Hematopoietic multipotent progenitor cell treated with erythropoietin and hydrocortisone succinate and interleukin-3 and kit ligand, for 6 days (in vitro differentiated cells): Measurements from ENCODE around the gene ITGB5.
A peak's percentile ranks its signal among the peaks of the same experiment; 100 is the strongest.

Experiments
- DNase-seq: peaks from one replicate; pipeline ENCODE4 v3.0.0-alpha.2; 2015

The ITGB5 gene

DNA sequence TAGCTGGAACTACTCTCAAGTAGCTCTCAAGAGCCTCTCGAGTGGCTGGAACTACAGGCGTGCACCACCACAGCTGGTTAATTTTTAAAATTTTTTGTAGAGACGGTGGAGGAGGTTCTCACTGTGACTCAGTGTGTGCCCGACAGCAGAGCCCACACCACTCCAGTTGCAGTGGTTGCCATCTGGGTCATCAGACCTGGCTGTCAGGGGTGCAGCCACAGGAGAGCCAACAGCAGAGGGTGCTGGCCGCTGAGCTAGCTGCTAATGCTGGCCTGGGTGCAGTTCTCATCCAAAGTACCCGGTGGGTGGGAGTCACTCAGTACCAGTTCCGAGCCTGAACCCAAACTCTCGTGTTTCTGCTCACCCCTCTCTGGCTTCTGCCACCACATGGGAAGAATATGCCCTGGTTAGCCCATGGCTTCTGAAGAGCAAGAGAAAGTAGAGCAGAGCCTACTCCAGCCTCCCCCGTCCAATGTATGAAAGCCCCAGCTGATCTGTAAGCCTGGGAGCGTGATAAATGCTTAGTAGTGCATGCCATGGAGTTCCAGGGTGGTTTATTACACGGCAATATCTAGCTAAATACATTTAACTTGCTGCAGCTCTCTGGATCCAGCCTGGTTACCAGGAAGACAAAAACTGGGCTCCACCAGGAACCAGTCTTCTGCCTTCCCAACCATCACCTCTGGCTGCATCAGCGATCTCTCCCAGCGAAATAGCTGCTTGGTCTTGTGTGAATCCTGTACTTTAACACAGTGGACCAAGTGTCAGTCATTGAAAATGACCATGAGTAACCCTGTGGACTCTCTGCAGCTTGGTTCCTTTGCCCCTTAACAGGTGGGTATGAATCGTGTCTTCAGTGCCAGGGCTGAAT lies 139.8 kb downstream of the ITGB5 start:
- no peak for DNase-seq

DNA sequence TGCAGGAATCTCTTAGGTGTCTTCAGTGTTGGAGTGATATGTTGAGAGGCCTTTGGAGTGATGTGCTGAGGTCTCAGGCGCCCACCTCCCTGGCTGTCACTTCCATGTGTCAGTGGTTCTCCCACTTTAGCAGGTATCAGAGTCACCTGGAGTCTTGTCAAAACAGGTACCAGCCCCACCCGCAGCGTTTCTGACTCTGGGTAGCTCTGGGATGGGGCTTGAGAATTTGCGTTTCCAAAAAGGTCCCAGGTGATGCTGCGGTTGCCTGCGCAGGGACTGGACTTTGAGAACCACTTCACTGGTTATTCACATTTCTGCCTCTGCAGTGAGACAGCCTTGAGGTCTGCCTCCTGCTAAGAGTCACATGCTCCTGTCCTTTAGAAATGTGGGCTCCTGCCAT lies 141.4 kb downstream of the ITGB5 start:
- DNase-seq, result no peak

DNA sequence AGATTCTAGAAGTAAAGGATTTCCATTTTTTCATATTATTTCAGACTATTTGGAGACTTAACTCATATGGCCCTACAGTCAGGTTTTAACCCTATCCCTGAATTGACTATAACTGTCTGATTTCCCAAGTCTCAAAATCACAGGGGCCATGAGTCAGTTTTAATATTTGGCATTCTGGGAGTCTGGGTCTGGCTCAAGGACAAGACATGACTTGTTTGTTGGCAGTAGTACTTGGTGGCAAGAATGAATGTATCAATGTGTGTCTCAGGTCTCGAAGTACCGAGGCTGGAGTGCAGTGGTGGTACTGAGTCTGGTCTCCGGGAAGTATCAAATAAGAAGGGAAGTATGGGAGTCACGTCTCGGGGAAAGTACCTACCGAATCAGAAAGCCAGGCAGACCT lies 146.1 kb downstream of the ITGB5 start:
- no peak for DNase-seq

DNA sequence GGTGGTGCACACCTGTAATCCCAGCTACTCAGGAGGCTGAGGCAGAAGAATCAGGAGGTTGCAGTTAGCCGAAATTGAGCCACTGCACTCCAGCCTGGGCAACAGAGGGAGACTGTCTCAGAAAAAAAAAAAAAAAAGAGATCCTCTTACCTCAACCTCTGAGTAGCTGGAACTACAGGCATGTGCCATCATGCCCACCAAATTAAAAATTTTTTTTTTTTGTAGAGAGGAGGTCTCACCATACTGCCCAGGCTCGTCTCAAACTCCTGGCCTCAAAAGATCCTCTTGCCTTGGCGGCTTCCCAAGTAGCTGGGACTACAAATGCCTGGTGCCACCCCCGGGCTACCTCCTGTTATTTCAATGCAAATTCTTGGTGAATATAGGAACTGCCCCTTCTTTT lies 155.4 kb downstream of the ITGB5 start:
- peak; percentile 25 for DNase-seq

DNA sequence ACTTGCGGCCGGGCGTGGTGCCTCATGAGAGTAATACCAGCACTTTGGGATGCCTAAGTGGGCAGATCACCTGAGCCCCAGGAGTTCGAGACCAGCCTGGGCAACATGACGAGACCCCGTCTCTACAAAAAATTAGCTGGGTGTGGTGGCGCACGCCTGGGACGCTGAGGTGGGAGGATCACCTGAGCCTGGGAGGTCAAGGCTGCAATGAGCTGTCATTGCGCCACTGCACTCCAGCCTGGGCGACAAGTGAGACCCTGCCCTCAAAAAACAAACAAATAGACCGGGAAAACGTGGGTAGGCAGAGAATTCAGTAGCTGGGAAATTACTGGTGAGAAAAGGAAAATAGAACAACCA lies 156.2 kb downstream of the ITGB5 start:
- DNase-seq, result no peak

DNA sequence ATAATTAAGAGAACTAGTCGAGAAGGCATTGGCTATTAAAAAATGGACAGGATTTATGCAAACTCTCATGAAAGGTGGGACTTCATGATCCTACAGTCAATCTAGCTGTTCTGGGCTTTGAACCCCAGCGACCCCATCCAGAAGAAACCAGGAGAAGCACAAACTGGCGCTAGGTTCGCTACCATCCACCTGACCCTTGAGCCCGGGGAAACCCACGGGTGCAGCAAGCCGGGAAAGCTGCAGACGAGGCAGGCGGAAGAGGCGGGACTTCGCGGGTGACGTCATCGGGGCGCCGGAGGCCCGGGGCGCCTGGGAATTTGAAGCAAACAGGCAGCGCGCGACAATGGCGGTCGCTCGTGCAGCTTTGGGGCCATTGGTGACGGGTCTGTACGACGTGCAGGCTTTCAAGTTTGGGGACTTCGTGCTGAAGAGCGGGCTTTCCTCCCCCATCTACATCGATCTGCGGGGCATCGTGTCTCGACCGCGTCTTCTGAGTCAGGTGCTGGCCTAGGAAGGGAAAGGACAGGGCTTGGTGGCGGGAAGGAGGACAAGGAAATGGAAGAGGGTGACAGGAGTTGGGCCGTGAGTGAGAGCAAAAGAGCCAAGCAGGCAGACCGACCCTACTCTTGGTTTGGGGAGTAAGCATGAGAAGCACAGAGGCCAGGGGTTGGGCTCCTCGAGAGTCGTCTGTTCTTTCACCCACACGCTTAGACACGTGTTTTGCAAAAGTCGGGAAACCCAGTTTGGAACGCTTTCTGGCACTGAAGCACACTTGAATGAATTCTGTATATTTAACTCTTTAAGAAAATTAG lies 156.8 kb downstream of the ITGB5 start, which contains the start of gene UMPS:
UMPS (plus strand) TSS at position 324 of the 812 bp plus-strand sequence; CDS start at position 344, 20 bp downstream.
- DNase-seq, result peak; percentile 93

DNA sequence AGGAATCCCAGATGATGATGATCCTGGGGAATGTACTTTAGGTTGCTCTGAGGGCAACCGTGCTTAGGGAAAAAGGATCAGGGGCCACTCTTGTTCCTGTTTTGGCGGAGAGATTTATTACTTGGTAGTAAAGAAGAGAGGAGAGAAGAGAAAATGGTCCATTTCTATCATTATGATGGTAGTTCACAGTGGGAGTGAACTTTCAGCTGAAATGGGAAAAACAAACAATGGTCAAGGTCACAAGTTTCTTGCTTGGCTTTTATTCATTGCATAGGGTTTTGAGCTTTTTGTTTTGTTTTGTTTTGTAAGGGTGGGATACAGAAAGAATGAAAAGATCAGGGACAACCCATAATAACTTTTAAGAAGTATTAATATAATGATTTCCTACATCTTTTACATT lies 164.6 kb downstream of the ITGB5 start:
- DNase-seq, result no peak

DNA sequence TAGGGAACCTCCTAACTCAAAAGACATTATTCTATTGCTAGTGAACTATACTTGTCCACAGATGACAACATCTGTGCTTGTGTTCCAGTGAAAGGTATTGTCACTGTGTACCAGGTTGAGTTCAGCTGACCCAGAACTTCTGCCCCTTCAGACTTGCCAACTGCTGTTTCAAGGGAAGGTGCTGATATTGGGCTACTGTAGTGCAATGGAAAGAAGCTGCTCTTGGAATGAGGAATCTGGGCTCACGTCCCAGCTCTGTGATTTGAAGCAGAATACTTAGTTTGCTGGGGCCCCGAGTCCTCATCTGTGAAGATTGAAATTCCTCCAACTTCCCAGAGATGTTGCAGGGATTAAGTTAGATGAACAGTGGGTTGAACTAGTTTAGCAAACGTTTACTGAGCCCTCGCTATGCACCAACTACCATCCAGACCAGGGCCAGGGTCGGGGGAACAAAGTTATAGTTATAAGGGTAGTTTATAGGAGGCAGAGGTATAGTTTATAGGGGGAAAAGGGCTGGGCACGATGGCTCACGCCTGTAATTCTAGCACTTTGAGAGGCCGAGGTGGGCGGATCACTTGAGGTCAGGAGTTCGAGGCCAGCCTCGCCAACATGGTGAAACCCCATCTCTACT lies 172.8 kb downstream of the ITGB5 start:
- DNase-seq, result no peak
